Heart left ventricle (tissue), 16 donors: Measurements from ENCODE around the gene AFAP1. TPM values are rescaled to one million over a fixed set of nuclear protein-coding genes. Genes with fewer than 3 reads are reported as not detected.
A peak's percentile ranks its signal among the peaks of the same experiment; 100 is the strongest.

Experiments used
- ATAC-seq, 4 donors: fragments of 200-7000 bp; cut with Tn5 transposase; one replicate each; pipeline ENCODE4 v1.9.1; 2020 to 2022; ENCODE audit warnings: moderate library complexity in 4 of 4, mild to moderate bottlenecking in 3 of 4, moderate number of reproducible peaks in 1 of 4
- DNase-seq, 5 donors: peaks; one replicate each; pipeline ENCODE4 v3.0.0-alpha.2; 2020
- H3K27ac ChIP-seq, 12 donors: fragments of 200-600 bp; sonication (generic) in 4 of 12; one replicate each; pipeline versions ENCODE4 v1.5.0 to v1.8.0; 2016 to 2022; ENCODE audit warnings: mild to moderate bottlenecking in 2 of 12
- H3K27me3 ChIP-seq, 9 donors: fragments of 200-600 bp; sonication (generic) in 2 of 9; one replicate each; pipeline versions ENCODE4 v1.5.1 to v1.8.0; 2016 to 2022; ENCODE audit warnings: mild to moderate bottlenecking in 3 of 9
- H3K36me3 ChIP-seq, 9 donors: fragments of 200-600 bp; sonication (generic) in 2 of 9; one replicate each; pipeline versions ENCODE4 v1.5.0 to v1.8.0; 2018 to 2022; ENCODE audit warnings: mild to moderate bottlenecking in 2 of 9
- H3K4me1 ChIP-seq, 12 donors: fragments of 200-600 bp; sonication (generic) in 4 of 12; one replicate each; pipeline versions ENCODE4 v1.5.0 to v1.8.0; 2016 to 2022; ENCODE audit warnings: mild to moderate bottlenecking in 3 of 12
- H3K4me3 ChIP-seq, 12 donors: fragments of 200-600 bp; sonication (generic) in 4 of 12; one replicate each; pipeline versions ENCODE4 v1.5.0 to v1.8.0; 2017 to 2022; ENCODE audit warnings: mild to moderate bottlenecking in 9 of 12, moderate library complexity in 4 of 12
- H3K9me3 ChIP-seq, 12 donors: fragments of 200-600 bp; sonication (generic) in 4 of 12; one replicate each; pipeline versions ENCODE4 v1.5.0 to v1.8.0; 2016 to 2022; ENCODE audit warnings: mild to moderate bottlenecking in 1 of 12
- CTCF ChIP-seq, 12 donors: fragments of 200-600 bp; sonication (generic) in 4 of 12; IDR thresholded peaks; one replicate each; pipeline versions ENCODE4 v1.5.0 to v1.8.0; 2018 to 2022; ENCODE audit warnings: antibody characterized with exemption in 12 of 12, mild to moderate bottlenecking in 5 of 12
- POLR2A ChIP-seq, 2 donors: fragments of 450-650 bp; IDR thresholded peaks; one replicate each; pipeline ENCODE4 v1.6.1; 2017; ENCODE audit warnings: antibody characterized with exemption in 2 of 2, mild to moderate bottlenecking in 2 of 2, moderate library complexity in 2 of 2
- WGBS, 4 donors: extraction: QIAGEN DNeasy Blood & Tissue Kit in 2 of 4; methylation state at CpG; one replicate each; pipeline versions ENCODE4 v1.1.5 to v1.1.7; 2013 to 2018; 5-methylcytosine and 5-hydroxymethylcytosine counted together
- intact Hi-C, 10 donors: fragments of 100-400 bp; cut with DNase I; formaldehyde crosslinking; loops; one replicate each; pipeline versions ENCODE4 v1.11.1 to v1.14.2; 2022
- polyA plus RNA-seq, 2 donors: library from polyadenylated mRNA; stranded (reverse); fragments of 200-250 nt; gene quantifications; one replicate each; pipeline ENCODE4 v1.2.3, GENCODE V29; 2013
- total RNA-seq, 9 donors: library from RNA; depleted of rRNA in 2 of 9; stranded (reverse); fragments of >200 nt in 2 of 9; fragmentation: NEBNext Ultra II Directional in 3 of 9; extraction: Animal tissue kit (Norgen Biotek cat#: 25700) in 3 of 9; gene quantifications; one replicate each; pipeline versions ENCODE4 v1.1.0 to v1.2.4, GENCODE V29; 2016 to 2023
- donor health status: ischemic (EF 13 %, LVEDD 7.1; RV severe dilation, severe dysfunction).
- donor health status: healthy with polysubstance abuse.
- donor health status: DM: no; HTN: yes; CAD: no.
- donor health status: DM: no; HTN: no; CAD: no.
- donor health status: ischemic (EF 25% LVEDD 6.9; RV normal size, moderate dysfunction).
- donor health status: ischemic (EF 25% LVEDD 5.7; RV mildly dilated, moderate dysfunction).
- donor health status: healthy.
- donor health status: DM: yes; HTN: yes; CAD: no.
- donor health status: ischemic (EF 35%, LVEDD 5.7; RV mildly dilated, moderate dysfunction).
- donor health status: nonischemic (EF 11% LVEDD 7.7; RV severe dilation, severe dysfunction).
- donor health status: DM: yes; HTN: yes; CAD: no.
- donor health status: PGD.
- donor health status: ischemic (EF 29% LVEDD 5.4; RV normal size, mild dysfunction).
- donor health status: nonischemic (EF 23%, LVEDD 6.1; RV moderate dilation, normal function).

Gene AFAP1
- total and polyA plus RNA-seq, 11 donors, result 2.0 to 18.0 (median 7.0) TPM

GRCh38 chr4:7981738-7982394 lies 42.2 kb upstream of the AFAP1 start:
- Histone ChIP-seq H3K36me3 (no peaks in the 10 kb centered on the region), H3K9me3 (no peaks in the 10 kb centered on the region), H3K27ac (no peak overlapping the region), H3K27me3 (no peaks in the 10 kb centered on the region), H3K4me1 (peaks cover 0 to 27% (median 21%) of the 10 kb centered on the region in 12 donors), H3K4me3 (no peak overlapping the region)
- 82 to 91% (median 86%) methylated on average over 6 to 8 of the region's 8 CpGs for WGBS, 4 donors
- intact Hi-C loops, result loop anchor here in 4 of 10 donors (10.0 kb wide), 3 partner anchors 207 to 787 kb away; partner anchors contain the start of gene SORCS2 (in 1 of the 4)
- DNase-seq, result peak in 1 of 5 donors; percentile 26
- TF ChIP-seq POLR2A (IDR thresholded peaks at IDR 0.05) (no peak), CTCF (IDR thresholded peaks at IDR 0.05) (no peak)
- ATAC-seq, result no peak

- TF ChIP-seq CTCF (IDR thresholded peaks at IDR 0.05) (no peak), POLR2A (IDR thresholded peaks at IDR 0.05) (no peak)
- Histone ChIP-seq H3K9me3 (no peaks in the 10 kb centered on the region), H3K4me3 (no peak overlapping the region), H3K27ac (no peak overlapping the region), H3K27me3 (no peaks in the 10 kb centered on the region), H3K36me3 (no peaks in the 10 kb centered on the region), H3K4me1 (peaks cover 0 to 16% (median 12%) of the 10 kb centered on the region in 12 donors)
- WGBS, 4 donors, result 86 to 100% (median 93%) methylated on average over 2 of the region's 2 CpGs
- intact Hi-C loops, result loop anchor here in 4 of 10 donors (10.0 kb wide), 3 partner anchors 205 to 785 kb away; partner anchors contain the start of gene SORCS2 (in 1 of the 4)
- no peak for DNase-seq
- no peak for ATAC-seq
These were observed 40.4 kb upstream of the AFAP1 start for GRCh38 chr4:7980036-7980435.

- Histone ChIP-seq H3K27me3 (no peaks in the 10 kb centered on the region), H3K36me3 (no peaks in the 10 kb centered on the region), H3K4me1 (peaks cover 0 to 16% (median 12%) of the 10 kb centered on the region in 12 donors), H3K9me3 (no peaks in the 10 kb centered on the region), H3K4me3 (no peak overlapping the region), H3K27ac (peak overlapping the region in 1 of 12 donors; percentile 17)
- intact Hi-C loops, result no loop called here
- ATAC-seq (no peak), DNase-seq (peak in 1 of 5 donors; percentile 8)
- 87 to 90% (median 89%) methylated on average over 4 of the region's 4 CpGs for WGBS, 4 donors
- TF ChIP-seq CTCF (IDR thresholded peaks at IDR 0.05), result no peak
- TF ChIP-seq POLR2A (IDR thresholded peaks at IDR 0.05), result no peak
These were observed 39.9 kb upstream of the AFAP1 start for GRCh38 chr4:7979652-7979968.

- intact Hi-C loops, result no loop called here
- peak in 1 of 5 donors; percentile 51 for DNase-seq
- WGBS, 4 donors, result 84 to 88% (median 85%) methylated on average over 17 of the region's 17 CpGs
- Histone ChIP-seq H3K27ac (peak overlapping the region in 6 of 12 donors; percentile 17 to 60 (median 33)), H3K27me3 (no peaks in the 10 kb centered on the region), H3K9me3 (no peaks in the 10 kb centered on the region), H3K36me3 (no peaks in the 10 kb centered on the region), H3K4me1 (peaks cover 0 to 16% (median 12%) of the 10 kb centered on the region in 12 donors), H3K4me3 (no peak overlapping the region)
- no peak for TF ChIP-seq CTCF (IDR thresholded peaks at IDR 0.05)
- ATAC-seq, result no peak
These were observed 39.4 kb upstream of the AFAP1 start for GRCh38 chr4:7978907-7979651.
